ENCODE results near the gene SND1.
"Not testable (repeated sequence)": the region's sequence is repeated elsewhere in the genome, so short reads cannot be mapped to it uniquely, and the experiment has no call there.

Gene SND1

GRCh38 chr7:127887631-127888030, 235.6 kb downstream of the SND1 start:
- DNase-seq (ENCODE audit: low spot score) = no peak

- DNase-seq (ENCODE audit: low spot score) = no peak
These were observed 236.4 kb downstream of the SND1 start for GRCh38 chr7:127888411-127888810.

GRCh38 chr7:127888825-127889224, 236.8 kb downstream of the SND1 start:
- no peak for DNase-seq (ENCODE audit: low spot score)

GRCh38 chr7:127889677-127890076, 237.7 kb downstream of the SND1 start:
- DNase-seq (ENCODE audit: low spot score) = no peak

- no peak for DNase-seq (ENCODE audit: low spot score)
These were observed 238.7 kb downstream of the SND1 start for GRCh38 chr7:127890726-127891125.

GRCh38 chr7:127891144-127891543, 239.2 kb downstream of the SND1 start:
- no peak for DNase-seq (ENCODE audit: low spot score)

- DNase-seq (ENCODE audit: low spot score) = no peak
These were observed 240.0 kb downstream of the SND1 start for GRCh38 chr7:127891854-127892438.

GRCh38 chr7:127892488-127893314, 240.7 kb downstream of the SND1 start:
- DNase-seq (ENCODE audit: low spot score) = no peak

GRCh38 chr7:127893547-127893946, 241.6 kb downstream of the SND1 start:
- DNase-seq (ENCODE audit: low spot score) = peak; percentile 17

- DNase-seq (ENCODE audit: low spot score) = no peak
These were observed 242.6 kb downstream of the SND1 start for GRCh38 chr7:127894588-127894987.

- no peak for DNase-seq (ENCODE audit: low spot score)
These were observed 243.4 kb downstream of the SND1 start for GRCh38 chr7:127895360-127895759.

GRCh38 chr7:127895814-127896280, 243.9 kb downstream of the SND1 start:
- no peak for DNase-seq (ENCODE audit: low spot score)

- DNase-seq (ENCODE audit: low spot score) = peak; percentile 30
These were observed 244.7 kb downstream of the SND1 start for GRCh38 chr7:127896659-127897058.

GRCh38 chr7:127897704-127898454, 245.9 kb downstream of the SND1 start:
- no peak for DNase-seq (ENCODE audit: low spot score)

GRCh38 chr7:127899411-127899810, 247.4 kb downstream of the SND1 start:
- DNase-seq (ENCODE audit: low spot score) = no peak

GRCh38 chr7:127900141-127900540, 248.1 kb downstream of the SND1 start:
- DNase-seq (ENCODE audit: low spot score) = no peak

GRCh38 chr7:127900732-127901685, 249.0 kb downstream of the SND1 start:
- no peak for DNase-seq (ENCODE audit: low spot score)

GRCh38 chr7:127901895-127902703, 250.1 kb downstream of the SND1 start:
- no peak for DNase-seq (ENCODE audit: low spot score)

GRCh38 chr7:127902753-127903152, 250.8 kb downstream of the SND1 start:
- DNase-seq (ENCODE audit: low spot score) = not testable (repeated sequence)

Data from SK-N-DZ (cell line).